ENCODE results near the gene HOXB9. TPM values are rescaled to one million over a fixed set of nuclear protein-coding genes. Genes with fewer than 3 reads are reported as not detected.

The HOXB9 gene
- total RNA-seq, 2 experiments from 2014 or later: not detected

- no peaks in the 10 kb centered on the region for H3K79me2 ChIP-seq (ENCODE audit: insufficient read depth, low read depth, low read length)
- intact Hi-C loops (cut with micrococcal nuclease; ENCODE audit: unreplicated experiment): no loop called here
- no peak overlapping the region for H3K27ac ChIP-seq (ENCODE audit: low read depth, low read length, poor library complexity, severe bottlenecking)
- no TSS peak for BruUV-seq (replicated peaks)
- no peak for TF ChIP-seq CTCF (conservative IDR thresholded peaks at IDR 0.05; ENCODE audit: low read length)
- TF ChIP-seq EZH2phosphoT487 (IDR thresholded peaks at IDR 0.05; ENCODE audit: borderline replicate concordance, low read depth, low read length): no peak
- no peaks in the 10 kb centered on the region for H3K9me3 ChIP-seq (ENCODE audit: low read length)
- POLR2A ChIA-PET: no interaction called here
- no peak for DNase-seq (ENCODE audit: low spot score)
- CTCF ChIA-PET (ENCODE audit: unreplicated experiment): no interaction called here
- no peak overlapping the region for H3K4me2 ChIP-seq (ENCODE audit: low read length)
- H2AFZ ChIP-seq (ENCODE audit: low read length): no peak overlapping the region
- no peaks in the 10 kb centered on the region for H3K4me1 ChIP-seq (ENCODE audit: insufficient read depth, low read length, poor library complexity, severe bottlenecking)
- no peak overlapping the region for H3K4me3 ChIP-seq (ENCODE audit: low read depth, low read length, poor library complexity, severe bottlenecking)
- no peaks in the 10 kb centered on the region for H4K20me1 ChIP-seq (ENCODE audit: insufficient read depth, low read length)
- H3K9me2 ChIP-seq (ENCODE audit: insufficient read depth, low read length): no peaks in the 10 kb centered on the region
- no peaks in the 10 kb centered on the region for H3K36me3 ChIP-seq (ENCODE audit: insufficient read depth, low read length)
Measured at GRCh38 chr17:48641541-48642058, 15.4 kb upstream of the HOXB9 start.

- H2AFZ ChIP-seq (ENCODE audit: low read length): no peak overlapping the region
- intact Hi-C loops (cut with micrococcal nuclease; ENCODE audit: unreplicated experiment): no loop called here
- no TSS peak for BruUV-seq (replicated peaks)
- H3K4me2 ChIP-seq (ENCODE audit: low read length): no peak overlapping the region
- ChIA-PET POLR2A (no interaction called here), CTCF (ENCODE audit: unreplicated experiment) (interaction anchor here (0.5 kb wide), 1 partner anchor 146 kb away, joined by 3 read pairs; no protein-coding TSS in a partner anchor)
- H3K4me3 ChIP-seq (ENCODE audit: low read depth, low read length, poor library complexity, severe bottlenecking): no peak overlapping the region
- H3K79me2 ChIP-seq (ENCODE audit: insufficient read depth, low read depth, low read length): no peaks in the 10 kb centered on the region
- H3K9me2 ChIP-seq (ENCODE audit: insufficient read depth, low read length): no peaks in the 10 kb centered on the region
- no peaks in the 10 kb centered on the region for H3K9me3 ChIP-seq (ENCODE audit: low read length)
- no peak for DNase-seq (ENCODE audit: low spot score)
- H3K4me1 ChIP-seq (ENCODE audit: insufficient read depth, low read length, poor library complexity, severe bottlenecking): no peaks in the 10 kb centered on the region
- H3K27ac ChIP-seq (ENCODE audit: low read depth, low read length, poor library complexity, severe bottlenecking): no peak overlapping the region
- TF ChIP-seq EZH2phosphoT487 (IDR thresholded peaks at IDR 0.05; ENCODE audit: borderline replicate concordance, low read depth, low read length) (no peak), CTCF (conservative IDR thresholded peaks at IDR 0.05; ENCODE audit: low read length) (no peak)
- H3K36me3 ChIP-seq (ENCODE audit: insufficient read depth, low read length): no peaks in the 10 kb centered on the region
- H4K20me1 ChIP-seq (ENCODE audit: insufficient read depth, low read length): no peaks in the 10 kb centered on the region
Measured at GRCh38 chr17:48640858-48641180, 14.7 kb upstream of the HOXB9 start.

- POLR2A ChIA-PET: no interaction called here
- Histone ChIP-seq H3K27ac (ENCODE audit: low read depth, low read length, poor library complexity, severe bottlenecking) (no peak overlapping the region), H2AFZ (ENCODE audit: low read length) (no peak overlapping the region), H3K36me3 (ENCODE audit: insufficient read depth, low read length) (no peaks in the 10 kb centered on the region), H3K4me3 (ENCODE audit: low read depth, low read length, poor library complexity, severe bottlenecking) (no peak overlapping the region), H3K9me2 (ENCODE audit: insufficient read depth, low read length) (no peaks in the 10 kb centered on the region), H4K20me1 (ENCODE audit: insufficient read depth, low read length) (no peaks in the 10 kb centered on the region), H3K4me1 (ENCODE audit: insufficient read depth, low read length, poor library complexity, severe bottlenecking) (no peaks in the 10 kb centered on the region), H3K9me3 (ENCODE audit: low read length) (no peaks in the 10 kb centered on the region), H3K4me2 (ENCODE audit: low read length) (no peak overlapping the region), H3K79me2 (ENCODE audit: insufficient read depth, low read depth, low read length) (no peaks in the 10 kb centered on the region)
- BruUV-seq (replicated peaks): no TSS peak
- DNase-seq (ENCODE audit: low spot score): no peak
- TF ChIP-seq CTCF (conservative IDR thresholded peaks at IDR 0.05; ENCODE audit: low read length) (no peak), EZH2phosphoT487 (IDR thresholded peaks at IDR 0.05; ENCODE audit: borderline replicate concordance, low read depth, low read length) (no peak)
- intact Hi-C loops (cut with micrococcal nuclease; ENCODE audit: unreplicated experiment): no loop called here
- CTCF ChIA-PET (ENCODE audit: unreplicated experiment): no interaction called here
Measured at GRCh38 chr17:48639982-48640857, 14.1 kb upstream of the HOXB9 start.
